ENCODE data around the gene VWF.

Gene VWF

DNA sequence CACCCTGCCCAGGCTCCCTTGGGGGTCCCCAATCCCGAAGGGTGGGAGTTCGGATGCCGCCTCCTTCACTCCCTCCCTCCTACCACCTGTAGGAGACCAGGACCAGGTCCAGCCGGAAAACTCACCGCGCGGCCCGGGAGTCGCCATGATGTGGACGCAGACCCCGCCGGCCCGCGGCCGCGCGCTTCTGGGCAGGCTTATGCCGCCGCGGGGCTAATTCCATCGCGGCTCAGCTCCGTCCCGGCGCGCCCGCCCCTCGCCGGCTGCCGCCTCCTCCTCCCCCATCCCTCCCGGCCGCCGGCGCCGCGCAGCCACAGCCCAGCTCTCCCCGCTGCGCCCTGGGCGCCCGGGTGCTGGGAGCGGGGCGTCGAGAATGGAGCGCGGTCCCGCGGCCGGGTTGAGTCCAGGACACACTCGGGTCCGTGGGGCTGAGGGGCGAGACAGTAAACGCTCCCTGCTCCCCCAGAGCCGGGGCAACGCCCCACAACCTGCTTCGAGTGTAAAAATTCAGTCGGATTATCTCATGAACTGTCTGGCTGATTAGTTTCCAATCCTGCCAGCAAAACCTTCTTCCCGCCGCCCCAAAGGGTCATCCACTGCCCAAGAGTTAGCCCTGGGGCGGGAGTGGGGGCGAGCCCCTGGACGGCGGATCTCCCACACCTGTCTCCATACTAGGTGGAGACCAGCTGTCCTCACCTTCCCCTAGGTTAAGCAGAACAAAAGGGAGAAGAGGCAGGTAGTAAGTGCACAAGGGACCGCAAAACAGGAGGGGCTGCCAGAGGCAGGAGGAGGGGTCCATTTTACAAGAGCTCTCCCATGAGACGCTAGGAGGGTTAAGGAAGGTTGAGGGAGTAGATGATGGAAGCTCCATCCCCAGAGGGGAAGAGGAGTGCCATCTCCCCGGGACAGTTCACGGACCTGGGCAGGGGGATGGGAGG lies 179.1 kb downstream of the VWF start, which contains the start of gene ANO2:
ANO2 (minus strand) TSS at position 189 of the 938 bp plus-strand sequence; CDS start at position 147, 42 bp downstream.
- no peak for ATAC-seq

DNA sequence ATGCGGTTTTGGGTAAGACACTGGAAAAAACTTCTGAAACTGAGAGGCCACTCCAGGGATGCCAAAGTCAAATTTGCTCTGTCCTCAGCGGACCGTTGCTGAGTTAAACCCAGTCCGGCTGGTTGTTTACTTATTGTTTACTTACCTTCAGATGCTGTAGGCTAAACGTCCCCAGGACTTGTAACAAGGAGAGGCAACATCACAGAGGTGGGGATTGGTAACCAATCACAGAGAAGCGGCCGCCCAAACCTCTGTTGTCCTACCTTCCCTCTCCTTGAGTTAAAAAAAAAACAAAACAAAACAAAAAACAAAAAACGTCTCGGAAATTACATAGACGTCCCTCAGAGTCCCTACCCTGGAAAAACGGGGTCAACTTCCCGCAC lies 179.8 kb downstream of the VWF start:
- ATAC-seq = no peak

- ATAC-seq = no peak
These were observed 180.4 kb downstream of the VWF start for GRCh38 chr12:5944053-5944452.

GRCh38 chr12:5941907-5942306 lies 182.6 kb downstream of the VWF start:
- no peak for ATAC-seq

- no peak for ATAC-seq
These were observed 196.5 kb downstream of the VWF start for GRCh38 chr12:5927732-5928516.

- ATAC-seq = no peak
These were observed 198.8 kb downstream of the VWF start for GRCh38 chr12:5925646-5926045.

DNA sequence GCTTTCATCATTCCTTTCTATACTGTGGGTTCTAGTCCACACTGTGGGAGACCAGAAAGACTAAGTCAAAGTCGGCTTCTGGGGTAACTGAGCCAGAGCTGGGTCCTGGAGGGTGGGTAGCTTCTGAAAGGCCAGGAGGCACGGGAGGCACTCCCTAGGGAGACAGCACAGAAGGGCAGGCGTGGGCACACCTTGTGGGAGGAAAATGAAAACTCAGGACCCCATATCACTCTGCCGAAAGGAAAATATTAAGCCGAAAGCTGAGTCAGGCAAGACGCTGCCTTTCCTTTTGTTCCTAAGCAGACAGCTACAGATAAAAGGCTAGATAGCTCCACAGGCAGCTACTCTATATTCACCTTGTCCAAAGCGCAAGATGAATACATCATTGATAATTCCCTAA lies 200.1 kb downstream of the VWF start:
- ATAC-seq = no peak

- no peak for ATAC-seq
These were observed 200.7 kb downstream of the VWF start for GRCh38 chr12:5923751-5924150.

DNA sequence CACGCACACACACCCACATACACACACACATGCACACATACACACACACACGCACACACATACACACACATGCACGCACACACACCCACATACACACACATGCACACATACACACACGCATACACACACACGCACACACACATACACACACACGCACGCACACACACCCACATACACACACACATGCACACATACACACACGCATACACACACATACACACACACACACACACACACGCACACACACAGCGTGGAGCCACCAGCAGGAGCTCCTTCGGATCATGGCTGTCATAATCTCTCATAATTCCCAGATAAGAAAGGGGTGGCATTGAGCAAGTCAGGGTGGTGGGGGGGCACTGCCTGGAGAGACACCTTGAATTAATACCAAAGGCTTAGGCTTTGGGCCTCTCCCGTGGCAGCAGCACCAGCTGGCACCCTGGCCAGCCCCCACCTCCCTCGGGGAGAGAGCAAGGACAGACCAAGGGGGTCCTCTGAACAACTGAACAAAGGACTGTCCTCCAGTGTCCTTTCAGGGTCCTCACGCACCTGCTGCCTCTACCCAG lies 201.3 kb downstream of the VWF start:
- no peak for ATAC-seq

DNA sequence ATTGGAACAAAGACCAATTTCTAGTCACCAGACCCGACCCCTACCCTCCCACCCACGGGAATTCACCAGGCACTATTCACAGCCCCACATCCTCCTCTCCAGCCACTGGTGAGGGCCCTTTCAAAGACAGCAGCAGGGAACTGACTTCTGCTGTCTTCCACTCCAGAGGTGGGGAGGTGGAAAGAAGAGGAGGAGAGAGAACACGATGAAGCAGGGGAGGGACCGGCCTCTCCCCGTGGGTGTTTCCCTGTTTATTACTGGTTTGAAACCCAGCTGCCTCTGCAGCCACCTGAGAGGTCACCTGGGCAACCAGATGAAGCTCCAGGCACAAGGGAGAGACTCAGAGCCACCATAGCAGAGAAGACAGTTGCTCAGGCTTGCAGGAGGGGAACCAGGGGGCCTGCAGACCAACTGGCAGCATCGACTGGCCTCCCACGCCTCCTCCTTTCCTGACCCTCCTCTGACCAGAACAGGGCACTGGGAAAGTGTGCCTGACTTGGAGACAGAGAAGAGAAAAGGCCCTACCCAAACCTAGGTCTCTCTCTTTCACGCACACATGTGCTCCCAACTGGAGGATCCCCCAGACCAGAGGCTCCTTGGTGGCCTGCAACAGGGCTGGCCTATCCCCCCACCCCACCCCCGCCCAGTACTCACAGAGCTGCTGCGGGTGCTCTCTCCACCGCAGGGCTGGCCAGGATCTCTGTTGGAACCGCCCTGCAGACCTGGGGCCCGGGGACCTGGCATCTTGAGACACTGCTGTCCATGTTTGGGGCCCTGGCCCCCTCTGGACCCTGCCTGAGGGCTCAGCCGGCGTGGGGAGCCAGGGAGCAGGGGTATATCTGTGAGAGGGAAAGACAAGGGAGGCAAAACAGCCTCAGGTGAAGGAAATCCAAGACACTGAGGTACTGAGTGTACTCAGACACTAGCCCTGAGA lies 202.2 kb downstream of the VWF start:
- ATAC-seq = no peak

DNA sequence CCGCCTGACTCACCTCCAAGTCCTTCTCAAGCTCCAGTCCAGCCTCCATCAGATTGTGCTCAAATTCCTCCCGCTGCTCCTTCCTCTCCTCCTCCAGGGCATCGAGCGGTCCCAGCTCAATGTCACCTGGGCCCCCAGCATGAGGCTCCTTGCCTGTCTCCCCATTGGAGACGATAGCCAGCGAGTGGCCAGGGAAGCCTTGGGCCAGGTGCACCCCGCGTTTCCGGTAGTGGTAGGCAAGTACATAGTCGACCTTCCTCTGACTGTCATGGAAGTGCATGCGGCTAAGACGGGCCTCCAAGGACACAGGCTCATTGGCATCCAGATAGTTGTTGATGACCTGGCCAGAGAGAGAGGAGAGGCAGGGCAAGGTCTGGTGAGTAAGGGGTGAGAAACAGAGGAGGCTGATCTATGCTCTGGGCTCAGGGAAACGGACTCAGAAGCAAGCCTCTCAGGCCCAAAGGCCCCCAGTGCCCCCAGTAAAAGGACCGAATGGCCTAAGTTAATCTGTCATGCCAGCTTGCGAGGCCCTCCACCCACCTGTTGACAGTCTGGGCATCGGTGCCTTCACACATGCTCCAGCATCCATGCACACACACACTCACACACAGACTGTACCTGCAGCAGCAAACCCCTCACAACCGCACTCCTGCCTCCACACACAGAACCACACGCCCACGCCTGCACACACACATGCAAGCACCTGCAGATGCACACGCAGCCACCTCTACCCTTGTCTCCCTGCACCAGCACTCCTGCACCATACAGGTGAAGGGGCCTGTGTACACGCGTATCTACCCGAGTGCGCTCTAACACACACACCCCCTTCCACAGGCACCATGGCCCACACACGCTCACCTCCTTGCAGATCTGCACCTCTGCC lies 203.2 kb downstream of the VWF start:
- no peak for ATAC-seq

GRCh38 chr12:5916785-5917290 lies 207.6 kb downstream of the VWF start:
- ATAC-seq = no peak

DNA sequence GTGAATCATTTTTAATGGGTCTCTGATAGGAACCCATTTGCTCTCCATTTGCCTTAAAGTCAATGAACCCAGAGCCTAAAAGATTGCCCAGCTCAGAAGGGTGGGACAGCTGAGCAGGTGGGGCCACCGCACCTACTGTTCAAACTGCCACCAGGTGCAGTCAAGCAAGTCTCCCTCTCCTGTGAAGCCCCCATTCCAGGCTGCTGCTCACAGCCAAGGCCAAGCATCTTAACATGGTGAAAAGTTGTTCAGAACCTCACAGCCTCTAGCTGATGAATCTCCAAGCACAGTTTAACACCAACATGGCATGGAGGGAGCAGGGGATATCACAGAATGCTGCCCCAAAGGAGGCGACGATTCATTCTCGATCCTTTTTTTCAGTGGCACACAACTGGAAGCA lies 209.0 kb downstream of the VWF start:
- no peak for ATAC-seq

GRCh38 chr12:5914387-5915149 lies 209.9 kb downstream of the VWF start:
- no peak for ATAC-seq

- ATAC-seq = no peak
These were observed 211.1 kb downstream of the VWF start for GRCh38 chr12:5913387-5913786.

DNA sequence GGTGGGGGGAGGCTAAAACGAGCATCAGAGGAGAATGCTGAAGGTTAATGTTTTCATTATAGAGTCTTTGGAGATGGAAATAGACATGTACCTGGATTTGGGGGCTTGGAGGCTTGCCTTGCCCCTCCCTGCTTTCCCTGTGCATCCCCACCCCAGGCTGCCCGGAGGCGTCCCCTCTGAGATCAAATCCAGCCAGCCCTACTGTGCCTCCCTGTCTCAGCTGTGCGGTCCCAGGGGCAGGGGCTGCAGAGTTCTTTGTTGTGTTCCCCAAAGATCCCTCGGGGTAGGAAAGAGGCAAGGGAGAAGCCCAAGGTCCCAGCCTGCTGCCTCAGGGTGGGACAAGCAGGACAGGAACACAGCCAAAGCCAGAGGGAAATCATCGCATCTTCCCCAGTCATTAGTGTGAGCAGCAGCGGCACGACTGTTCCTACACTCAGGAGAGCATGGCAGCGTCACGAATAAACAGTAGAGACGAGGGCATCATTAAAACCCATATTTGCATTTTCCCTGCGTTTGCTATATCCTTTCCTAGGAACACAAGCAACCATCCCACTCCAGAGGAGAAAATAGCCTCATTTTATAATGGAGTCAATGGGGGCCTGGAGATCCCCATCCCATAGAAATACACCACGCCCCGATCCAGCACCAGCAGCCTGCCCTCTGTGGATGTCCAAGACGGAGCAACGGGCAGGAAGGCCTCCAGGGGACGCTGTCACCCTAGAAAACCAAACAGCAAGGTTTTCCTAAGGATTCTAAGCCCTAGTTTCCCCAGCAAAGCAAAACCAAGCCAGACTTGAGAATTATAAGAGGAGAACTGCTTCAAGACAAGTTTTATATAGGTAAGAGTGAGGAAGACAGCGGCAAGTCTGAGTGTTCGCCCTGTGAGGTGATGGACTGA lies 211.8 kb downstream of the VWF start:
- no peak for ATAC-seq

DNA sequence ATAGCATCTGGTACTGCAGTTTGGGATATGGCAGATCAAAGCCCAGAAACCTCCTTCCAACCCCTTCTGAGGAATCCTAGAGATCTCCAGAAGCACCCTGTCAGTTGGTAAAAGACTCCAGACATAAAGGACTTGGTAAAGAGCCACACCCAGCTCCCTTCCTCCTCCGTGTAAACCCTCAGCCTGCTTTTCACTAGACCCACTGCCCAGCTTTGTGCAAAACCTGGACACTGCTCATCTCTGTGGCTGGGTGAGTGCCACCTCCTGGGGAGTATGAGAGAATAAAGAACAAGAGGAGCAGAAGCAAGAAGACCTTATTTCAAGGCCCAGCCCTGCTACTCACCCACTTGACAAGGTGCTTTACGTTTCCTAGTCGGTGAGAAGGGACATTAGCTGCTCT lies 212.5 kb downstream of the VWF start:
- no peak for ATAC-seq

DNA sequence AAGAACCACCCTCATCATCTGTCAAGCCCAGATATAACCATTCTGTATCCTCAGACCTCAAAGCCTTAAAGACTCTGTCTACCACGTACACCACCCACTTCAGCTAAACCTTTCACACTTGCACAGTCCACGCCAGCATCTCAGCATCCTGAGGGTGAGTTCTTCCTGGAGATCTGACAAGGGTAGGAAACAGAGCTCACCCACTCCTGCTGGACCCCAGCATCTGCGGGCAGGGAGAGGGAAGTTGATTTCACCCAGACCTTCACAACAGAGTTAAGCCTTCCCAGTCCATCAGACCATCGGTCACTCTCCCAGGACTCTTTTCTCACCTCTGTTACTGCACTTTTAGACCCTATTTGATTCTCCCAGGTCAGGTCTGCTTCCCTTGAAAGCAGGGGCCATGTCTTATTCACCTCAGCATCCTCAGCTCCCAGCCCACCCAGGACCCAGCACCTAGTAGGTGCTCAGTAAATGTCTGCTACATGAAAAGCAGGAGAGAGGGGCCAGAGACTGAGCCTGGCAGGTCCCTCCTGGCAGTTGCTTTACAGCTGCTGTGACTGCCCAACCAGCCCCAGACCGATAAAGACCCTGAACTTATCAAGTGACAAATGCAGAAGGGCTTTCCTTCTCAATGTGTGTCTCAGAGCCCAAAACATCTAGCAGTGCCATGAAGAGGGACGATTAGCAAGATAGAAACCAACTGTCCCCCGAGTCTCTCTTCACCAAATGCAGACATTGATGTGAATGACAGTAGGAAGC lies 213.5 kb downstream of the VWF start:
- ATAC-seq = no peak
